Skeletal muscle tissue (tissue), 5 donors: ENCODE results near the gene MSMO1. TPM values are rescaled to one million over a fixed set of nuclear protein-coding genes. Genes with fewer than 3 reads are reported as not detected.

Experiments
- H3K27ac ChIP-seq: one replicate; pipeline ENCODE4 v1.7.0; 2013; ENCODE audit warnings: mild to moderate bottlenecking, low read depth, low read length, inconsistent platforms
- H3K27me3 ChIP-seq, 3 donors: one replicate each; pipeline ENCODE4 v1.7.0; 2013; ENCODE audit warnings: low read length in 3 of 3; ENCODE audit not compliant: control insufficient read depth in 3 of 3, insufficient read depth in 3 of 3
- H3K36me3 ChIP-seq, 3 donors: one replicate each; pipeline ENCODE4 v1.7.0; 2013; ENCODE audit warnings: low read length in 3 of 3; ENCODE audit not compliant: control insufficient read depth in 3 of 3, insufficient read depth in 3 of 3
- H3K4me1 ChIP-seq, 3 donors: one replicate each; pipeline ENCODE4 v1.7.0; 2013; ENCODE audit warnings: low read length in 3 of 3, mild to moderate bottlenecking in 3 of 3; ENCODE audit not compliant: control insufficient read depth in 3 of 3, insufficient read depth in 3 of 3
- H3K4me3 ChIP-seq, 3 donors: one replicate each; pipeline ENCODE4 v1.7.0; 2013; ENCODE audit warnings: low read length in 3 of 3
- H3K9ac ChIP-seq, 3 donors: one replicate each; pipeline ENCODE4 v1.7.0; 2013; ENCODE audit warnings: low read length in 3 of 3, mild to moderate bottlenecking in 3 of 3, moderate library complexity in 2 of 3, low read depth in 1 of 3
- H3K9me3 ChIP-seq, 3 donors: one replicate each; pipeline ENCODE4 v1.7.0; 2013; ENCODE audit warnings: low read length in 3 of 3; ENCODE audit not compliant: control insufficient read depth in 3 of 3
- small RNA-seq: library from RNA; depleted of rRNA; stranded (forward); fragments of <200 nt; gene quantifications from one replicate; pipeline ENCODE3, GENCODE V24; 2014
- total RNA-seq: library from RNA; depleted of rRNA; stranded (reverse); fragments of >200 nt; gene quantifications from one replicate; pipeline ENCODE4 v1.2.3, GENCODE V29; 2014
- donor health status: Osteomylitis.

Gene MSMO1
- total RNA-seq, 1 donor from 2014 or later: 55.8 TPM

DNA sequence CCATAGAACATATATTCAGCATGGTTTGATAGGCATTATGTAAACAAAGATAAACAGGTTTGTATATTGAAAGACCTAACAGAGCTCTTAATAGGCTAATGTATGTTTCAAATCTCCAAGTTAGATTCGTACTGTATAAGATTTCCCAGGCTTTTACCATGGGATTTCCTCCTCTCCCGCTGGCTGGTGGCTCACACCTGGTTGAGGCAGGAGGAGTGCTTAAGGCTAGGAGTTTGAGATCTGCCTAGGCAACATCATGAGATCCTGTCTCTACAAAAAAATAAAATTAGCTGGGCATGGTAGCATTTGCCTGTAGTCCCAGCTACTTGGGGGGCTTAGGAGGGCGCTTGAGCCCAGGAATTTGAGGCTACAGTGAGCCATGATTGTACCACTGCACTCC is 56.7 kb downstream of the MSMO1 start:
- Histone ChIP-seq H3K36me3 (no peaks in the 10 kb centered on the region), H3K27me3 (no peaks in the 10 kb centered on the region), H3K4me1 (no peaks in the 10 kb centered on the region), H3K9me3 (no peaks in the 10 kb centered on the region), H3K9ac (no peak overlapping the region), H3K27ac (no peak overlapping the region), H3K4me3 (no peak overlapping the region)

- Histone ChIP-seq H3K36me3 (no peaks in the 10 kb centered on the region), H3K4me1 (no peaks in the 10 kb centered on the region), H3K4me3 (no peak overlapping the region)
These were observed 57.1 kb downstream of the MSMO1 start for GRCh38 chr4:165384598-165384997.

GRCh38 chr4:165385126-165385525 is 57.7 kb downstream of the MSMO1 start:
- Histone ChIP-seq H3K4me1 (no peaks in the 10 kb centered on the region), H3K9me3 (no peaks in the 10 kb centered on the region), H3K9ac (no peak overlapping the region), H3K27me3 (no peaks in the 10 kb centered on the region), H3K27ac (no peak overlapping the region), H3K36me3 (no peaks in the 10 kb centered on the region), H3K4me3 (no peak overlapping the region)

More at GRCh38 chr4:165384598-165384997, 57.1 kb downstream of the MSMO1 start:
- Histone ChIP-seq H3K27me3 (no peaks in the 10 kb centered on the region), H3K9ac (no peak overlapping the region), H3K9me3 (no peaks in the 10 kb centered on the region), H3K27ac (no peak overlapping the region)

GRCh38 chr4:165386328-165386727 is 58.9 kb downstream of the MSMO1 start:
- H3K27ac ChIP-seq: no peak overlapping the region
- no peak overlapping the region for H3K9ac ChIP-seq
- no peaks in the 10 kb centered on the region for H3K27me3 ChIP-seq
- H3K4me1 ChIP-seq: no peaks in the 10 kb centered on the region
- H3K4me3 ChIP-seq: no peak overlapping the region
- no peaks in the 10 kb centered on the region for H3K36me3 ChIP-seq
- no peaks in the 10 kb centered on the region for H3K9me3 ChIP-seq

DNA sequence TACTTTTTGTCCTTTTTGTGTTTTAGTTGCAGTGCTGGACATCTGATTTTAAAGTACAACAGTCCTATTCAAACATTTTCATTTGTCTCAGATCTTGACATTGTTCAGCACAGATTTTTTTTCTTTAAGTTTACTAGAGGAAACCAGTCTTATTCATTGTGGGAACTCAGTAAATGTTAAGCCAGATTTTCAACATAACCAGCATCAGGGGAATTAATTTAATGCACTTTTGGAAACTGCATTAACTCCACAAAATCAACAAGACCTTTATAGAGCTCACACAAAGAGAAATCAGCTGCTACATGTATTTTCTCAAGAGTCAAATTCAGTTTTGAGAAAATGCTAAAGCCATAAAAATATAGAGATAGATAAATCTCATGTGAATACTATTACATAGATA is 61.3 kb downstream of the MSMO1 start:
- Histone ChIP-seq H3K36me3 (no peaks in the 10 kb centered on the region), H3K27me3 (no peaks in the 10 kb centered on the region), H3K9ac (no peak overlapping the region), H3K4me1 (peaks cover 0 to 3% (median 0%) of the 10 kb centered on the region in 3 donors), H3K9me3 (no peaks in the 10 kb centered on the region), H3K4me3 (no peak overlapping the region), H3K27ac (no peak overlapping the region)

Small RNA genes lying within 50 kb of the gene (small RNA-seq; reads per million reads assigned to genes)
- not detected for gene MIR578

Other genes with a start within 250 kb of the MSMO1 start
- 3.1 TPM for gene TMEM192, start 214.8 kb upstream of the MSMO1 start, total RNA-seq
- 5.2 TPM for gene KLHL2, start 120.1 kb upstream of the MSMO1 start, total RNA-seq
- 89.8 TPM for gene CPE, start 51.3 kb downstream of the MSMO1 start, total RNA-seq